Measurements from ENCODE around the gene CLSTN2.

Gene CLSTN2

GRCh38 chr3:140031170-140031569 lies 96.2 kb downstream of the CLSTN2 start:
- Histone ChIP-seq H3K27me3 (ENCODE audit: control insufficient read depth, insufficient read depth, low read length) (peaks cover 2% of the 10 kb centered on the region), H3K9me3 (replicated peaks; ENCODE audit: low read length) (no peaks in the 10 kb centered on the region), H3K36me3 (ENCODE audit: insufficient read depth, low read length) (no peaks in the 10 kb centered on the region), H3K4me1 (ENCODE audit: control insufficient read depth, insufficient read depth, low read length) (no peaks in the 10 kb centered on the region), H3K4me3 (ENCODE audit: low read length) (no peak overlapping the region), H3K4me2 (ENCODE audit: low read length) (no peak overlapping the region), H3K9ac (ENCODE audit: low read depth, low read length) (no peak overlapping the region)

GRCh38 chr3:140034058-140034457 lies 99.1 kb downstream of the CLSTN2 start:
- Histone ChIP-seq H3K4me1 (ENCODE audit: control insufficient read depth, insufficient read depth, low read length) (no peaks in the 10 kb centered on the region), H3K9me3 (replicated peaks; ENCODE audit: low read length) (no peaks in the 10 kb centered on the region), H3K4me3 (ENCODE audit: low read length) (no peak overlapping the region), H3K27me3 (ENCODE audit: control insufficient read depth, insufficient read depth, low read length) (peaks cover 2% of the 10 kb centered on the region), H3K4me2 (ENCODE audit: low read length) (no peak overlapping the region), H3K9ac (ENCODE audit: low read depth, low read length) (no peak overlapping the region), H3K36me3 (ENCODE audit: insufficient read depth, low read length) (no peaks in the 10 kb centered on the region)

- no peaks in the 10 kb centered on the region for H3K9me3 ChIP-seq (replicated peaks; ENCODE audit: low read length)
- no peak overlapping the region for H3K9ac ChIP-seq (ENCODE audit: low read depth, low read length)
- H3K4me3 ChIP-seq (ENCODE audit: low read length) = no peak overlapping the region
- no peaks in the 10 kb centered on the region for H3K36me3 ChIP-seq (ENCODE audit: insufficient read depth, low read length)
- H3K4me1 ChIP-seq (ENCODE audit: control insufficient read depth, insufficient read depth, low read length) = no peaks in the 10 kb centered on the region
- peaks cover 2% of the 10 kb centered on the region for H3K27me3 ChIP-seq (ENCODE audit: control insufficient read depth, insufficient read depth, low read length)
- H3K4me2 ChIP-seq (ENCODE audit: low read length) = no peak overlapping the region
Measured at GRCh38 chr3:140035871-140036270, 100.9 kb downstream of the CLSTN2 start.

GRCh38 chr3:140050396-140050795 lies 115.4 kb downstream of the CLSTN2 start:
- no peaks in the 10 kb centered on the region for H3K9me3 ChIP-seq (replicated peaks; ENCODE audit: low read length)
- H3K4me3 ChIP-seq (ENCODE audit: low read length) = no peak overlapping the region
- no peak overlapping the region for H3K9ac ChIP-seq (ENCODE audit: low read depth, low read length)
- H3K27me3 ChIP-seq (ENCODE audit: control insufficient read depth, insufficient read depth, low read length) = peaks cover 4% of the 10 kb centered on the region
- no peak overlapping the region for H3K4me2 ChIP-seq (ENCODE audit: low read length)
- no peaks in the 10 kb centered on the region for H3K4me1 ChIP-seq (ENCODE audit: control insufficient read depth, insufficient read depth, low read length)
- no peaks in the 10 kb centered on the region for H3K36me3 ChIP-seq (ENCODE audit: insufficient read depth, low read length)

- H3K36me3 ChIP-seq (ENCODE audit: insufficient read depth, low read length) = no peaks in the 10 kb centered on the region
- H3K4me3 ChIP-seq (ENCODE audit: low read length) = no peak overlapping the region
- H3K4me2 ChIP-seq (ENCODE audit: low read length) = no peak overlapping the region
- H3K9ac ChIP-seq (ENCODE audit: low read depth, low read length) = no peak overlapping the region
- peaks cover 4% of the 10 kb centered on the region for H3K27me3 ChIP-seq (ENCODE audit: control insufficient read depth, insufficient read depth, low read length)
- no peaks in the 10 kb centered on the region for H3K9me3 ChIP-seq (replicated peaks; ENCODE audit: low read length)
- no peaks in the 10 kb centered on the region for H3K4me1 ChIP-seq (ENCODE audit: control insufficient read depth, insufficient read depth, low read length)
Measured at GRCh38 chr3:140051019-140051957, 116.3 kb downstream of the CLSTN2 start.

GRCh38 chr3:140052771-140053702 lies 118.1 kb downstream of the CLSTN2 start:
- peaks cover 4% of the 10 kb centered on the region for H3K27me3 ChIP-seq (ENCODE audit: control insufficient read depth, insufficient read depth, low read length)
- no peaks in the 10 kb centered on the region for H3K9me3 ChIP-seq (replicated peaks; ENCODE audit: low read length)
- H3K9ac ChIP-seq (ENCODE audit: low read depth, low read length) = no peak overlapping the region
- H3K4me1 ChIP-seq (ENCODE audit: control insufficient read depth, insufficient read depth, low read length) = no peaks in the 10 kb centered on the region
- no peak overlapping the region for H3K4me2 ChIP-seq (ENCODE audit: low read length)
- no peaks in the 10 kb centered on the region for H3K36me3 ChIP-seq (ENCODE audit: insufficient read depth, low read length)
- H3K4me3 ChIP-seq (ENCODE audit: low read length) = no peak overlapping the region

- H3K4me3 ChIP-seq (ENCODE audit: low read length) = no peak overlapping the region
- H3K36me3 ChIP-seq (ENCODE audit: insufficient read depth, low read length) = no peaks in the 10 kb centered on the region
- no peak overlapping the region for H3K4me2 ChIP-seq (ENCODE audit: low read length)
- no peaks in the 10 kb centered on the region for H3K4me1 ChIP-seq (ENCODE audit: control insufficient read depth, insufficient read depth, low read length)
- H3K9ac ChIP-seq (ENCODE audit: low read depth, low read length) = no peak overlapping the region
- H3K27me3 ChIP-seq (ENCODE audit: control insufficient read depth, insufficient read depth, low read length) = peaks cover 4% of the 10 kb centered on the region
- no peaks in the 10 kb centered on the region for H3K9me3 ChIP-seq (replicated peaks; ENCODE audit: low read length)
Measured at GRCh38 chr3:140053794-140054193, 118.8 kb downstream of the CLSTN2 start.

GRCh38 chr3:140055092-140055791 lies 120.3 kb downstream of the CLSTN2 start:
- peaks cover 4% of the 10 kb centered on the region for H3K27me3 ChIP-seq (ENCODE audit: control insufficient read depth, insufficient read depth, low read length)
- H3K9me3 ChIP-seq (replicated peaks; ENCODE audit: low read length) = no peaks in the 10 kb centered on the region
- no peak overlapping the region for H3K4me2 ChIP-seq (ENCODE audit: low read length)
- no peaks in the 10 kb centered on the region for H3K4me1 ChIP-seq (ENCODE audit: control insufficient read depth, insufficient read depth, low read length)
- H3K9ac ChIP-seq (ENCODE audit: low read depth, low read length) = no peak overlapping the region
- H3K36me3 ChIP-seq (ENCODE audit: insufficient read depth, low read length) = no peaks in the 10 kb centered on the region
- H3K4me3 ChIP-seq (ENCODE audit: low read length) = no peak overlapping the region

- Histone ChIP-seq H3K9ac (ENCODE audit: low read depth, low read length) (no peak overlapping the region), H3K4me1 (ENCODE audit: control insufficient read depth, insufficient read depth, low read length) (no peaks in the 10 kb centered on the region), H3K4me2 (ENCODE audit: low read length) (no peak overlapping the region), H3K4me3 (ENCODE audit: low read length) (no peak overlapping the region), H3K27me3 (ENCODE audit: control insufficient read depth, insufficient read depth, low read length) (peaks cover 4% of the 10 kb centered on the region), H3K9me3 (replicated peaks; ENCODE audit: low read length) (no peaks in the 10 kb centered on the region), H3K36me3 (ENCODE audit: insufficient read depth, low read length) (no peaks in the 10 kb centered on the region)
Measured at GRCh38 chr3:140056047-140056446, 121.1 kb downstream of the CLSTN2 start.

GRCh38 chr3:140061211-140061610 lies 126.2 kb downstream of the CLSTN2 start:
- Histone ChIP-seq H3K27me3 (ENCODE audit: control insufficient read depth, insufficient read depth, low read length) (no peaks in the 10 kb centered on the region), H3K9ac (ENCODE audit: low read depth, low read length) (no peak overlapping the region), H3K4me2 (ENCODE audit: low read length) (no peak overlapping the region), H3K4me1 (ENCODE audit: control insufficient read depth, insufficient read depth, low read length) (no peaks in the 10 kb centered on the region), H3K36me3 (ENCODE audit: insufficient read depth, low read length) (no peaks in the 10 kb centered on the region), H3K9me3 (replicated peaks; ENCODE audit: low read length) (no peaks in the 10 kb centered on the region), H3K4me3 (ENCODE audit: low read length) (no peak overlapping the region)

GRCh38 chr3:140062461-140062860 lies 127.5 kb downstream of the CLSTN2 start:
- Histone ChIP-seq H3K4me3 (ENCODE audit: low read length) (no peak overlapping the region), H3K36me3 (ENCODE audit: insufficient read depth, low read length) (no peaks in the 10 kb centered on the region), H3K9ac (ENCODE audit: low read depth, low read length) (no peak overlapping the region), H3K4me1 (ENCODE audit: control insufficient read depth, insufficient read depth, low read length) (no peaks in the 10 kb centered on the region), H3K9me3 (replicated peaks; ENCODE audit: low read length) (no peaks in the 10 kb centered on the region), H3K4me2 (ENCODE audit: low read length) (no peak overlapping the region), H3K27me3 (ENCODE audit: control insufficient read depth, insufficient read depth, low read length) (no peaks in the 10 kb centered on the region)
